IMR-90 (cell line): Measurements from ENCODE around the gene GEMIN2.

ENCODE experiments used
- CTCF ChIP-seq: conservative IDR thresholded peaks from 2 replicates; pipeline ENCODE4 v1.5.1; 2012; ENCODE audit warnings: mild to moderate bottlenecking, low read depth, low read length, improper control_type of control experiment
- ELK1 ChIP-seq: fragments of 150-350 bp; IDR thresholded peaks from 2 replicates; pipeline ENCODE4 v1.6.1; 2016; ENCODE audit warnings: low read depth, mild to moderate bottlenecking, low read length, moderate library complexity, borderline replicate concordance
- RAD21 ChIP-seq: IDR thresholded peaks from 2 replicates; pipeline ENCODE4 v1.6.1; 2012; ENCODE audit warnings: low read length, improper control_type of control experiment
- RFX5 ChIP-seq: IDR thresholded peaks from 2 replicates; pipeline ENCODE4 v1.8.0; 2012; ENCODE audit warnings: low read depth, mild to moderate bottlenecking, low read length, moderate library complexity
- USF2 ChIP-seq: fragments of 150-350 bp; IDR thresholded peaks from 2 replicates; pipeline ENCODE4 v1.6.1; 2017; ENCODE audit warnings: mild to moderate bottlenecking, antibody characterized with exemption, low read length, low read depth

- TF ChIP-seq CTCF, result no peak
- no peak for TF ChIP-seq USF2
- no peak for TF ChIP-seq RAD21
- TF ChIP-seq ELK1, result no peak
- TF ChIP-seq RFX5, result no peak
Observed at GRCh38 chr14:39177168-39177545, 63.0 kb downstream of the GEMIN2 start.
